AG04449 (cell line): Measurements from ENCODE around the gene KIF26A.
"Not testable (repeated sequence)": the region's sequence is repeated elsewhere in the genome, so short reads cannot be mapped to it uniquely, and the experiment has no call there.

ENCODE experiments used
- CTCF ChIA-PET: fragments of 350-600 bp; formaldehyde crosslinking; extraction: SDS; loops from one replicate; lab custom pipeline; 2021; ENCODE audit warnings: antibody characterized with exemption; lab: Yijun Ruan, JAX
- POLR2A ChIA-PET: fragments of 400-600, 350-600 bp; formaldehyde crosslinking; extraction: SDS; loops from one replicate; lab custom pipeline; 2020; ENCODE audit warnings: antibody characterized with exemption, inconsistent platforms; lab: Yijun Ruan, JAX
- DNase-seq: peaks from one replicate; pipeline ENCODE4 v3.0.0-alpha.2; 2010; ENCODE audit warnings: low read depth, low spot score
- H3K4me3 ChIP-seq: 2 replicates; pipeline ENCODE4 v1.5.1; 2011; ENCODE audit warnings: low read depth, mild to moderate bottlenecking, control low read depth, low read length
- CTCF ChIP-seq: IDR thresholded peaks from one replicate; pipeline ENCODE4 v1.5.1; 2011; ENCODE audit warnings: mild to moderate bottlenecking, moderate library complexity, low read length, control low read depth, inconsistent platforms; ENCODE audit not compliant: insufficient read depth; ENCODE audit errors: missing control alignments

KIF26A gene

GRCh38 chr14:104152686-104153393 lies 14.5 kb downstream of the KIF26A start:
- POLR2A ChIA-PET, result no interaction called here
- H3K4me3 ChIP-seq, result no peak overlapping the region
- DNase-seq, result no peak
- CTCF ChIA-PET, result no interaction called here
- TF ChIP-seq CTCF, result no peak

GRCh38 chr14:104153394-104153755 lies 15.0 kb downstream of the KIF26A start:
- CTCF ChIA-PET, DNase-seq, POLR2A ChIA-PET, H3K4me3 ChIP-seq: not testable (repeated sequence)

GRCh38 chr14:104154246-104154645 lies 15.9 kb downstream of the KIF26A start:
- POLR2A ChIA-PET, result no interaction called here
- TF ChIP-seq CTCF, result no peak

GRCh38 chr14:104155513-104155912 lies 17.1 kb downstream of the KIF26A start:
- ChIA-PET CTCF (no interaction called here), POLR2A (no interaction called here)
- no peak overlapping the region for H3K4me3 ChIP-seq
- DNase-seq, result no peak
- no peak for TF ChIP-seq CTCF

More at GRCh38 chr14:104154246-104154645, 15.9 kb downstream of the KIF26A start:
- no peak for DNase-seq
- CTCF ChIA-PET, result no interaction called here
- H3K4me3 ChIP-seq, result no peak overlapping the region

GRCh38 chr14:104156142-104156541 lies 17.8 kb downstream of the KIF26A start:
- ChIA-PET POLR2A (no interaction called here), CTCF (no interaction called here)

GRCh38 chr14:104157016-104157928 lies 18.9 kb downstream of the KIF26A start:
- ChIA-PET CTCF (no interaction called here), POLR2A (no interaction called here)
- no peak for DNase-seq
- no peak for TF ChIP-seq CTCF
- H3K4me3 ChIP-seq, result no peak overlapping the region

More at GRCh38 chr14:104156142-104156541, 17.8 kb downstream of the KIF26A start:
- no peak for DNase-seq
- no peak for TF ChIP-seq CTCF
- no peak overlapping the region for H3K4me3 ChIP-seq
